NCI-H526 treated with DMSO at 0.1 percent for 48 hours (cell line): Measurements from ENCODE around the gene AOPEP.

Source experiments
- DNase-seq: peaks from one replicate; lab custom pipeline; 2025; lab: John Stamatoyannopoulos, UW

Gene AOPEP

DNA sequence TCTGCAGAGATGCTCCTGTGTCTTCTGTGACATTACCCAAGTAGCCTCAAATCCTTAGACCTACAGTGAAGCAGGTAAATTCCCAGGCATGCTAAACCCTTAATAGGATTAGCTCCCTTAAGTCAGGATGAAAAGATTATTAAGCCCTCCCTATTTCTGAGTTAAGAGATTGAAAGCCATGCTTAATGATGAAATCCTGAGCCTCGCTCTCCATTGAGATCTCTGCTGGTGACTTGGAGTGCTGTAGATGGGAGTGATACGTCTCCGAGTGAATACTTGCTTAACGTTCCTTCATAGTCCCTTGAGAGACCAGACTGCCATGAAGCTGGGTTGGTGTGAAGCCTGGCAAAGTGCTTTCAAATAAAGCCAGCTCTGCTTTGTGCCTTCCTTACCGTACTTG, 34.2 kb downstream of the AOPEP start:
- no peak for DNase-seq

DNA sequence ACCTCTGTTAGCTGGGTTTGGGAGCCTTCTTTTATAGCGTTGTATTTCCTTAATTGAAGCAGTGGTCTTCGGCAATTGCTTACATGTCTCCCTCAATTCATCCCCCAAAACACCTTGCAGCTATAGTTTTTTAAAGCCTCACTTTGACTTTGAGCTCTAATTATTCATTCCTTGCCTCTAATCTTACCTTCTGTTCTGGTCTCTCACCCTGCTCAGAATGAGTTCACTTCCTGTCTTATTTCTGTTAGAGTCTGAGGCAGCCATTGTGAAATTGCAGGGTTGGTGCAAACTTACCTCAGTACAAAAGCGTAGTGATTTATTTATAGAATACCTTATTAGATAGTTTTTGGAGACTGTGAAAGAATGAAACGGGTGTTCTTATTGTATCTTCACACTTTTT, 35.0 kb downstream of the AOPEP start:
- no peak for DNase-seq

GRCh38 chr9:94767331-94768072, 41.0 kb downstream of the AOPEP start:
- DNase-seq: no peak

- DNase-seq: peak; percentile 2
Observed at GRCh38 chr9:94768766-94769165, 42.3 kb downstream of the AOPEP start.

DNA sequence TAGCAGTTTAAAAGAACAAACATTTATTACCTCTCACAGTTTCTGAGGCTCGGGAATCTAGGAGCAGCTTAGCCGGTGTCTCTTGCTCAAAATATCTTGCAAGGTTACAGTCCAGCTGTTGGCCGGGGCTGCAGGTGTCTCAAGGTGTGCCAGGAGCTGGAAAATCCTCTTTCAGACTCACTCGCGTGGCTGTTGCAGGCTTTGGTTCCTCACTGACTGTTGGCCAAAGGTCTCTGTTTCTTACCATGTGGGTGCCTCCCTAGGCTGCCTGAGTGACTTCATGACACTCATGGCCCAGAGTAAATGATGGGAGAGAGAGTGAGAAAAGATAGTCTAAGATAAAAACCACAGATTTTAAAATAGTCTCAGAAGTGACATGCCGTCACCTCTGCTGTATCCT, 43.8 kb downstream of the AOPEP start:
- DNase-seq: no peak

GRCh38 chr9:94771096-94771495, 44.6 kb downstream of the AOPEP start:
- DNase-seq: no peak

- no peak for DNase-seq
Observed at GRCh38 chr9:94772144-94772543, 45.6 kb downstream of the AOPEP start.

DNA sequence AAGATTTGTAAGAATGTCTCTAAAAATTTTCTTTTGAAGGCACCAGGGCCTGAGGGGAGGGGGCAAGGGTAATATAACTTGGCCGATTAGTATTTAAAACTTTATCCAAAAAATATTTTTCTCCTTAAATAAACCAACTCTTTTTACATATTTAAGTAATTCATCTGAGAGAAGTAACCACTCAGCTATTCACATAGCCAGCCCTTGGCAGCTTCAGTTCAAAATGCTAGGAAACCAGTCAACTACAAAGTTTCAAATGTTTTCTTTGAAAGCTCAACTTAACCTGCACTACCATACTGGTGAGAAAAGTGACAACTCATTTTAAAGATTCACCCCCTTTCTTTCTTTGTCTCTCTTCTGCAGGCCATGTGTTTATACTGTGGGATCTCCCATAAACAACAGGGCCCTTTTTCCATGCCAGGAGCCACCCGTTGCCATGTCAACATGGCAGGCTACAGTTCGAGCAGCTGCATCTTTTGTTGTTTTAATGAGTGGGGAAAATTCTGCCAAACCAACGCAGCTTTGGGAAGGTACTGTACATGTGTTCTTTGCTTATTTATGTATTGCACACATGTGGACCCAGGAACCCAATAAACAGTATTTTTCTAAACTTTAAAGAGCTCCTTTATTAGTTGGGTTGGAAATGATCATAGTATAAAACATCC, 46.3 kb downstream of the AOPEP start:
- DNase-seq: peak; percentile 3

DNA sequence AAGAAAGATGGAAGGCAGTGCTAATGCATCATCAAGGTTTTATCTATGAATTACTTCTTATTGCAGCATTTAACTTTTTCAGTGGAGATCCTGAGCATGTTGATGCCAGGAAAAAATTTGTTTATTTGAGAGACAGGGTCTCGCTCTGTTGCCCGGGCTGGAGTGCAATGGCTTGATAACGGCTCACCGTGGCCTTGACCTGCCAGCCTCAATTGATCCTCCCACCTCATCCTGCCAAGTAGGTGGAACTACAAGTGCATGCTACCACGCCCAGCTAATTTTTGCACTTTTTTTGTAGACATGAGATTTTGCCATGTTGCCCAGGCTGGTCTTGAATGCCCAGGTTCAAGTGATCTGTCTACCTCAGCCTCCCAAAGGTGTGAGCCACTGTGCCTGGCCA, 47.2 kb downstream of the AOPEP start:
- DNase-seq: no peak

GRCh38 chr9:94778013-94778412, 51.5 kb downstream of the AOPEP start:
- no peak for DNase-seq

DNA sequence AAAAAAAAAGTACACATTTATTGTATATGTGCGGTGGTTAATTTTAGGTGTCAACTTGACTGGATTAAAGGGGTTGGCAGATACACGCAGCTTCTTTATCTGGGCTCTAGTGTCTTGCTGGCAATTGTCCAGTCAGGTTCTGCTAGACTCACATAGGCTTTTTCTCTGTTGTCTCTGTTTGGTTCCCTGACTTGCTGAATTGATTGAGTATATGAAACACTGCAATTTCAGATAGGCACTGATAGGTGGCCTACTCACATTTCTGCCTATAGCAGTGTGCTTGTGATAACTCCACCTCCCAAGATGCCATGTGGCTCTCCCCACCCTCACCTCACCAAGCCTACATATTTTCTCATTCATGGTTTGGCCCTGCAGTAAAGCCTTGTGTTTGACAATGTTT, 52.5 kb downstream of the AOPEP start:
- no peak for DNase-seq

GRCh38 chr9:94779693-94780290, 53.3 kb downstream of the AOPEP start:
- DNase-seq: no peak

DNA sequence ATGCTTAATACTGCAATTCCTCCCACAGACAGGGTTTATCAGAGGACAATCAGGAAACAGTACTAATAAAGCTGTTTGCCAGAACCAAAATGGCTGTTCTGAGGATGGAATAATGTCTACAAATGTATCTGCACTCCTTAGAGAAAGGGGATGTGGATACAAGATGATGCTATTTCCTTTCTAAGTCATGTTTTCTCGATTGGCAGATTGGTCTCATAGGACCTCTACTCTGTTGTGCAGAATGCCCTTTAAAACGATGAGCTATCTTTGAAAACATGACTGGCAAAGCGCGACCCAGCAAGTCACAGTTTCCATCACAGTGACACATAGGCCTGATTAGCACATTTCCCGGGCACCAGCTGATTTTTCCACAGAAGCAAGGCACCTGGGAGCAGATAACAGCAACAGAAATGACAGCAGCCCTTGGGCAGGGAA, 54.0 kb downstream of the AOPEP start:
- no peak for DNase-seq

DNA sequence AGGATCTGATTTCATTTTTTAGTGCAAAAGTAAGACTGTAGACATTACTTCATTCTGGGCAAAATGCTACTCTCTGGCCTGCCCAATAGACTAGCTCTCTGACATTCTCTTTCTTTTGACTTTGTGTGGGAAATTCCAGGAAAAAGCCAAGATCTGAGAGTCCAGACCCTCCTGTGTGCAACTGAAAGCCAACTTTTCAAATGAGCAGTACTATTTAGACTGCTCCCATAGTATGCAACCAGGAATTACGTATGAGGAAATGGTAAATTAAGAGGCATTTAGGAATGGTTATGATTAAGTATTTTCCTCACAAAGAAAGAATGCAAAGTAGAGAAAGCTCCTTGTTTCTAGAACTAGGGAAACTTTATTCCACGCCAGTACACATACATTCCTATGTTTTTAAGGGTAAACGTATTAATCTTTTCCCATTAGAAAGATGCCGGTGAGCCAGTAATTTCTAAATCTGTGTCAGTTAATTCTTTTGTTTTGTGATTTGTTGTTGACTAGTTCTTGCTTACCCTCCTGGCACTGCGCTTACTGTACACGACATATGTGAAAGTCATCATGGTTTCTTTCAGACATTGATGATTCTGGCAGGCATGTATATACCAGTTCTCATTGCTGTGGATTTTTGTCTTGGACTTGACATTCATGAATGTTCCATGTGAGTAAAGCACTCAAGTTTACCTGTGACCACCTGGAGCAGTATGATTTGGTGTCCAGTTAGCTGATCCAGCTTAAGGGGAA, 56.0 kb downstream of the AOPEP start:
- DNase-seq: no peak

DNA sequence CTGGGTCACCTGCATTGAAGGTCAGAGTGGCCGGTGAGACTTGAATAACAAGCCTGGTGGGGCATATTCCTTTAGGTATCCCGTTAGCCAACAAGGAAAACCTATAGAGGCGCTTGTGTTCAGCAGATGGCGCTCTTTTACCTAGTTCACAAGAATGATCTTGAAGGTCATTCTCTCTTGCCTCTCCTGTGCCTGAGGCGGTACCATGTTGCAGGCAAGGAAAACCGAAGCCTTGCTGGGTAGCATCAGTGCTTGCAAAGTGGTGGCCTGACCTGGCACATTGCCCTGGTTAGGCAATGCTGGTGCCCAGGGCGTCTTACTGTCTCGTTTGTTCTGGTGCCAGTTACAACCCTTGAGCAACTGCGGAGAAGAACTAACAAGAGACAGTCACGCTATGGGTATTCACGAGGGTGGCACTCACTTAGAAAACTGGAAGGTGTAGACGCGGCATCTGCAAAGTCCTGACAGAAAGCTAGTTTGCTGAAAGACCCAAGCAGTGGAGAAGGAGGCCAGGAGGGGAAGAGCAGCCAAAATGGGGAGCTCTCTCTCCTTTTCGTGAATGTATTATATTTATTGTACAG, 56.7 kb downstream of the AOPEP start:
- peak; percentile 84 for DNase-seq

- no peak for DNase-seq
Observed at GRCh38 chr9:94783928-94784327, 57.4 kb downstream of the AOPEP start.

DNA sequence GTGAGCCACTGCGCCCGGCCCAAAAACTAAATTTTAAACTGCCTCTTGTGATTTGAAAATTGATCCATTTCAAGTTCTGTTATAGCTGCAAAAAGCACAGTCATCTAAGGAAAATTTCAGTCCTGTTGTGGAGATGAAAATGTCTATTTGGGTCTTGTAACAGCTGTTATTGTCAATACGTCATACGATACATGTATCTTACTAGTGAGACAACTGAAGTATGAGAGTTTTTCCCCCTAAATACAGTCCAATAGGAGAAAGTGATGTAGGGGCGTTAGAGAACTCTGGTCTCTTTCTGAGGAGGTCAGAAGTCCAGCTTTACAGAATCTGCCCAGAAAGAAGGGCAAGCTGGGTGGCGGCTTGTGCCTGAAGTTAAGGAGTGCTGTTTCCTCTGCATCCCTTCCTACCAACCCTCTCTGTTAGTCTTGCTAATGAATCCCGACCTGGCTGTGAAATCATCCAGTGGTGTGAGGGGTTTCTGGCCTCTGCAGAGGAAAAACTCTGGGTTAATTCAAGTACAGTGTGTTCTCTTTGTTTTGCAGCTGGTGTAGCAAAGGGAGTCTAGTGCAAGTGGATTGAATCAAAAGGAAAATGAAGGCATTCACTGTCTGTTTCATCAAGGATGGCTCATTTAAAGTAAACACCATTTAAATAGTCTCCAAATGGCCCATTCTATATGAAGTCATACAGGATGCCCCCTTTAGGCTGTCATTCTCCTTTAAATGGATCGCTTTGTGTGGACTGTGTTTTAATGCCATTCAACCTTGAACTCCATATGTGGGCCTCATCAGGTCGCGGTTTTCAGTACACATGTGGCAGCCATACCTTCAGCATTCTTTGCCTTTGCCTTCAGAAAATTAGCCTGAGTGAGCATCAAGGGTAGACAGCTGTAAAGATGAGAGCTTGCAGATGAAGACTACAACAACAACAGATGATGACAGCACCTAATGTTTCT, 59.0 kb downstream of the AOPEP start:
- no peak for DNase-seq

- no peak for DNase-seq
Observed at GRCh38 chr9:94786586-94786985, 60.1 kb downstream of the AOPEP start.

DNA sequence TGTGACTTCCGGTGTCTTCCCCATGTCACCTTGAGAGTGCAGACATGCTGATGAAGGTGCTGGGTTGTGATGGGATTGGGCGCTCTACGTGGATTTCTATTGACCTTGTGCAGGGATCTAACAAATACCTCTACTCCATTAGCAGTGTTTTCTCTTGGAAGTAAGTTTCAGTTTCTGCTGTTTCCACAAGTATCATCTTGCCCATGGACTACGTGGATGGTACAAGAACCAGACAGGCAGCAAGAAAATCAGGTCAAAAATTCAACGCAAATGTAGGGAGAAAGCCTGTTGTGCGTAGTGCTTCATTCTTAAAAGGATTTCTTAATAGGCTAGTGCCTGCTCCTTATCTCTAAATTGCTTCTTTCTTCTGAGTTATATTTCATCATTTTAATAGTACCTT, 60.8 kb downstream of the AOPEP start:
- DNase-seq: no peak

DNA sequence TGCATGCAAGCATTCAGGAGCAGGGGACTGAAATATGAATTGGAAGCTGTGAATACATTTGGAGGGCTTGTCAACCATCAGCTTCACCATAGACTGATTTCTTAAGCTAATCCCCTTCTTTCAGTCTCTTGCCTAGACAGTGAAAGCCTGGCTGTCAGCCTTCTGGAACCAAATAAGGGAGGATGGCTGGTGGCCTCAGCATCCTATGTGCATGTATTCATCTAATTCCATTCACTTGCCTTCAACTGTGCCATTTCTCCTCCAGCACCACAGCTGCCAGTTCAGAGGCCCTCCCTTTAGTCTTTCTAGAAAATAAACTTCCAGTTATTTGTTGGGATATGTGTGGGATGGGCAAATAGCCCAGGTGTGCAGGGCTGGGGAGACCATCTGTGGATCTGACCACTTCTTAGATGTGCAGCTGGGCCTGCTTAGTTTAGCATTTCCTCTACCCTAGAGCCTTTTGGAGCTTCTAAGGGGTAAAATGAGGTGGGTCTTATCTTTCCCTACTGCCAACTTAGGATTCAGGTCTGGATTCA, 62.1 kb downstream of the AOPEP start:
- no peak for DNase-seq

GRCh38 chr9:94791435-94791834, 64.9 kb downstream of the AOPEP start:
- no peak for DNase-seq
